IMR-90 (cell line): ENCODE measurements around the gene CNTNAP1. TPM values are rescaled to one million over a fixed set of nuclear protein-coding genes. Genes with fewer than 3 reads are reported as not detected.
A peak's percentile ranks its signal among the peaks of the same experiment; 100 is the strongest.

Experiments
- ATAC-seq: fragments of 200-7000 bp; cut with Tn5 transposase; 2 replicates; pipeline ENCODE4 v1.9.1; 2020; ENCODE audit warnings: low read depth, mild to moderate bottlenecking, moderate library complexity
- BruUV-seq: library from RNA; stranded (reverse); fragments of 400-500 nt; replicated peaks from 2 replicates; lab custom pipeline; 2021; lab: Mats Ljungman, UMichigan
- CTCF ChIA-PET: fragments of 300-600 bp; formaldehyde crosslinking; extraction: SDS; loops from one replicate; lab custom pipeline; 2021; ENCODE audit warnings: antibody characterized with exemption; lab: Yijun Ruan, JAX
- POLR2A ChIA-PET: fragments of 300-600 bp; sonication (Branson Sonifier 250); formaldehyde crosslinking; loops from one replicate; lab custom pipeline; 2022; ENCODE audit warnings: antibody characterized with exemption; ENCODE audit not compliant: unreplicated experiment; lab: Charles Lee
- DNase-seq: peaks from one replicate; pipeline ENCODE4 v3.0.0; 2013
- H2AFZ ChIP-seq: replicated peaks from 2 replicates; pipeline ENCODE3; 2013; ENCODE audit warnings: low read length, mild to moderate bottlenecking; ENCODE audit not compliant: poor library complexity
- H2AK5ac ChIP-seq: 2 replicates; pipeline ENCODE4 v1.6.1; 2013; ENCODE audit warnings: low read depth, low read length, inconsistent platforms
- H2AK9ac ChIP-seq: replicated peaks from 2 replicates; pipeline ENCODE3; 2013; ENCODE audit warnings: mild to moderate bottlenecking, low read depth, low read length, moderate library complexity; ENCODE audit not compliant: poor library complexity
- H2BK120ac ChIP-seq: 2 replicates; pipeline ENCODE4 v1.6.1; 2013; ENCODE audit warnings: low read depth, low read length, inconsistent platforms
- H2BK15ac ChIP-seq: 3 replicates; pipeline ENCODE4 v1.6.1; 2013; ENCODE audit warnings: low read depth, low read length, inconsistent platforms
- H2BK20ac ChIP-seq: 2 replicates; pipeline ENCODE4 v1.6.1; 2013; ENCODE audit warnings: low read depth, mild to moderate bottlenecking, inconsistent platforms, low read length, moderate library complexity
- H2BK5ac ChIP-seq: 2 replicates; pipeline ENCODE4 v1.6.1; 2013; ENCODE audit warnings: mild to moderate bottlenecking, low read depth, low read length, inconsistent platforms; ENCODE audit not compliant: poor library complexity, severe bottlenecking
- H3K14ac ChIP-seq: replicated peaks from 2 replicates; pipeline ENCODE4 v1.6.1; 2013; ENCODE audit warnings: low read depth, low read length, inconsistent platforms
- H3K18ac ChIP-seq: 2 replicates; pipeline ENCODE4 v1.6.1; 2013; ENCODE audit warnings: low read depth, low read length, control low read depth
- H3K23ac ChIP-seq: 2 replicates; pipeline ENCODE4 v1.6.1; 2013; ENCODE audit warnings: low read depth, low read length, inconsistent platforms
- H3K27ac ChIP-seq: 2 replicates; pipeline ENCODE4 v1.5.1; 2013; ENCODE audit warnings: mild to moderate bottlenecking, control low read depth, low read length; ENCODE audit not compliant: insufficient read depth
- H3K27me3 ChIP-seq: 2 replicates; pipeline ENCODE4 v1.6.1; 2013; ENCODE audit warnings: low read length; ENCODE audit not compliant: control insufficient read depth, insufficient read depth
- H3K36me3 ChIP-seq: 2 replicates; pipeline ENCODE4 v1.6.1; 2013; ENCODE audit warnings: low read length, mixed read lengths; ENCODE audit not compliant: control insufficient read depth, insufficient read depth
- H3K4ac ChIP-seq: 2 replicates; pipeline ENCODE4 v1.6.1; 2013; ENCODE audit warnings: low read depth, low read length, inconsistent platforms
- H3K4me1 ChIP-seq: 2 replicates; pipeline ENCODE4 v1.6.1; 2013; ENCODE audit warnings: low read length, mixed read lengths; ENCODE audit not compliant: control insufficient read depth, insufficient read depth
- H3K4me2 ChIP-seq: 2 replicates; pipeline ENCODE4 v1.6.1; 2013; ENCODE audit warnings: low read depth, mild to moderate bottlenecking, control low read depth, low read length, moderate library complexity
- H3K4me3 ChIP-seq: 2 replicates; pipeline ENCODE4 v1.5.1; 2013; ENCODE audit warnings: low read depth, mild to moderate bottlenecking, control low read depth, low read length, moderate library complexity; ENCODE audit not compliant: insufficient read depth
- H3K56ac ChIP-seq: 2 replicates; pipeline ENCODE4 v1.6.1; 2013; ENCODE audit warnings: low read length, inconsistent platforms; ENCODE audit not compliant: insufficient read depth; ENCODE audit errors: extremely low read depth
- H3K79me1 ChIP-seq, 2 experiments: 2 replicates each; pipeline ENCODE4 v1.6.1; 2013; ENCODE audit warnings: low read length in 2 of 2, inconsistent platforms in 1 of 2, low read depth in 1 of 2
- H3K9ac ChIP-seq: 2 replicates; pipeline ENCODE4 v1.6.1; 2013; ENCODE audit warnings: low read depth, low read length, control low read depth
- H3K9me1 ChIP-seq: 2 replicates; pipeline ENCODE4 v1.6.1; 2013; ENCODE audit warnings: low read length, inconsistent platforms; ENCODE audit not compliant: insufficient read depth
- H3K9me3 ChIP-seq: 2 replicates; pipeline ENCODE4 v1.6.1; 2013; ENCODE audit warnings: low read length; ENCODE audit not compliant: control insufficient read depth, insufficient read depth
- H4K20me1 ChIP-seq: 2 replicates; pipeline ENCODE4 v1.6.1; 2013; ENCODE audit warnings: low read length, inconsistent platforms; ENCODE audit not compliant: insufficient read depth
- H4K5ac ChIP-seq: 2 replicates; pipeline ENCODE4 v1.6.1; 2013; ENCODE audit warnings: mild to moderate bottlenecking, low read depth, low read length, control low read depth
- H4K8ac ChIP-seq, 2 experiments: 2 replicates each; pipeline ENCODE4 v1.6.1; 2013; ENCODE audit warnings: low read depth in 2 of 2, low read length in 2 of 2, control low read depth in 1 of 2, inconsistent platforms in 1 of 2
- H4K91ac ChIP-seq: 2 replicates; pipeline ENCODE4 v1.6.1; 2013; ENCODE audit warnings: low read depth, low read length, inconsistent platforms; ENCODE audit not compliant: insufficient read depth
- RFX5 ChIP-seq: IDR thresholded peaks from 2 replicates; pipeline ENCODE4 v1.8.0; 2012; ENCODE audit warnings: low read depth, mild to moderate bottlenecking, low read length, moderate library complexity
- WGBS, 2 experiments: methylation state at CpG; one replicate each; pipeline versions ENCODE4 v1.1.5 to v1.1.7; 2013; ENCODE audit warnings: missing lambda C conversion rate in 2 of 2; ENCODE audit not compliant: insufficient read length in 1 of 2; ENCODE audit errors: extremely low coverage in 2 of 2; 5-methylcytosine and 5-hydroxymethylcytosine counted together
- dilution Hi-C: fragments of 300-500 bp; cut with HindIII; formaldehyde crosslinking; loops from one replicate; pipeline ENCODE4 v1.14.3; 2018; ENCODE audit warnings: low sequenced_read_pairs; ENCODE audit not compliant: unreplicated experiment
- in situ Hi-C: fragments of 300-500 bp; cut with MboI; formaldehyde crosslinking; loops from 3 replicates; pipeline ENCODE4 v1.14.3; 2019; ENCODE audit warnings: low sequenced_read_pairs, inconsistent platforms, mixed read lengths
- intact Hi-C: fragments of 100-400 bp; cut with micrococcal nuclease; formaldehyde crosslinking; loops from 2 replicates; pipeline ENCODE4 v1.10.0; 2022
- polyA plus RNA-seq, 3 experiments: library from polyadenylated mRNA; depleted of rRNA; stranded (reverse); fragments of >200 nt; gene quantifications; 2 replicates each; pipeline ENCODE4 v1.2.3, GENCODE V29; 2012; ENCODE audit warnings: low replicate concordance in 1 of 3
- total RNA-seq: library from RNA; depleted of rRNA; stranded (reverse); fragments of >200 nt; gene quantifications from 2 replicates; pipeline ENCODE4 v1.2.3, GENCODE V29; 2012

The CNTNAP1 gene
- total and polyA plus RNA-seq, 2 of the 4 experiments (the other 2 are of a cell fraction): 12.2 to 72.2 TPM

- Histone ChIP-seq H3K4ac (no peak overlapping the region), H3K36me3 (peaks cover 68% of the 10 kb centered on the region), H3K9me1 (peaks cover 5% of the 10 kb centered on the region), H4K5ac (no peak overlapping the region), H2BK20ac (no peak overlapping the region), H3K9me3 (no peaks in the 10 kb centered on the region), H4K91ac (no peak overlapping the region), H2BK5ac (no peak overlapping the region), H3K56ac (no peak overlapping the region), H3K4me2 (no peak overlapping the region), H2BK15ac (no peak overlapping the region), H3K14ac (no peak overlapping the region), H3K9ac (no peak overlapping the region), H3K27me3 (no peaks in the 10 kb centered on the region), H2AFZ (no peak overlapping the region), H2BK120ac (no peak overlapping the region), H3K4me3 (no peak overlapping the region), H3K23ac (no peak overlapping the region), H3K18ac (no peak overlapping the region), H3K79me1 (no peaks in the 10 kb centered on the region), H3K27ac (no peak overlapping the region), H3K4me1 (no peaks in the 10 kb centered on the region), H4K20me1 (no peaks in the 10 kb centered on the region), H4K8ac (no peak overlapping the region), H2AK5ac (no peak overlapping the region), H2AK9ac (peak overlapping the region; percentile 16)
- BruUV-seq: TSS peak; percentile 63
- CTCF ChIA-PET: no interaction called here
- dilution Hi-C loops: no loop called here
- TF ChIP-seq RFX5: no peak
- 54% methylated on average over 3 of the region's 12 CpGs; no CpG with 5 or more reads in 1 of the 2 experiments for WGBS, 2 experiments
- DNase-seq (no peak), ATAC-seq (no peak)
- POLR2A ChIA-PET: no interaction called here
- in situ Hi-C loops: loop anchor here (25.0 kb wide), 1 partner anchor 621 kb away; no protein-coding TSS in a partner anchor
- intact Hi-C loops: no loop called here
These were observed 8.8 kb downstream of the CNTNAP1 start for GRCh38 chr17:42691021-42691545.
